ENCODE data around the gene GNAL. TPM values are rescaled to one million over a fixed set of nuclear protein-coding genes. Genes with fewer than 3 reads are reported as not detected.
"Not testable (repeated sequence)": the region's sequence is repeated elsewhere in the genome, so short reads cannot be mapped to it uniquely, and the experiment has no call there.

Gene GNAL
- total RNA-seq: 12.0 to 12.6 TPM (median 12.1 TPM) in 3 replicates

DNA sequence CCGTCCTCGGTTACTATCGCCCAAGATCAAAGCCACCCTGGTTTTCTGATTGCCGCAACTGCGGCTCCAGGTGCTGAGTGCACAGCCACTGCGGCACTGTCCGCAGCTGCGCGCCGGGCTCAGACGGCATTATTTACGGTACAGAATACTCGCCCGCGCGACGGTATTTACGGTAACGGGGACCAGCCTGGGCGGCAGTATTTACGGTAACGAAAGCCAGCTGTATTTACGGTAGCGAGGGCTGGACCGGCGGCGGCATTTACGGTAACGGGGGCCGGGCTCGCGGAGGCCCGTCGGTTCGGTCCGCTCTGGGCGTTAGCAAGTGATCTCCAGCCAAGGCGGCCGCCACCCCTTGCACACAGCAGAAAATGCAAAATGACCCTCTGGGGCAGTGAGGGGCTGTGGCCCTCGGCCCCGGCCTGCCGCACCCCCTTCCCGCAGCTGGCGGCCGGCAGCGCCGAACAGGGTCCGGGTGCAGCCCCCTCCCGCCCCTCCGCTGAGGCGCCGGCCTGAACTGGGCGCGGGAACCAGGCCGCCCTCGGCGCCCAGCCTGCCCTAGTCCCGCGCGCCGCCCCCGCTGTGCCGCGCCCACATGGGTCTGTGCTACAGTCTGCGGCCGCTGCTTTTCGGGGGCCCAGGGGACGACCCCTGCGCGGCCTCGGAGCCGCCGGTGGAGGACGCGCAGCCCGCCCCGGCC, at the start of gene GNAL:
Gene GNAL (plus strand): TSS at position 293 of the 697 bp plus-strand sequence. CDS start 300 bp downstream, at position 593.
- no peaks in the 10 kb centered on the region for H3K36me3 Mint-ChIP-seq
- peaks cover 9% of the 10 kb centered on the region for H3K9me3 Mint-ChIP-seq
- peaks cover 19% of the 10 kb centered on the region for H3K27me3 Mint-ChIP-seq (ENCODE audit: low read depth)
- TF ChIP-seq, protein P1, sequence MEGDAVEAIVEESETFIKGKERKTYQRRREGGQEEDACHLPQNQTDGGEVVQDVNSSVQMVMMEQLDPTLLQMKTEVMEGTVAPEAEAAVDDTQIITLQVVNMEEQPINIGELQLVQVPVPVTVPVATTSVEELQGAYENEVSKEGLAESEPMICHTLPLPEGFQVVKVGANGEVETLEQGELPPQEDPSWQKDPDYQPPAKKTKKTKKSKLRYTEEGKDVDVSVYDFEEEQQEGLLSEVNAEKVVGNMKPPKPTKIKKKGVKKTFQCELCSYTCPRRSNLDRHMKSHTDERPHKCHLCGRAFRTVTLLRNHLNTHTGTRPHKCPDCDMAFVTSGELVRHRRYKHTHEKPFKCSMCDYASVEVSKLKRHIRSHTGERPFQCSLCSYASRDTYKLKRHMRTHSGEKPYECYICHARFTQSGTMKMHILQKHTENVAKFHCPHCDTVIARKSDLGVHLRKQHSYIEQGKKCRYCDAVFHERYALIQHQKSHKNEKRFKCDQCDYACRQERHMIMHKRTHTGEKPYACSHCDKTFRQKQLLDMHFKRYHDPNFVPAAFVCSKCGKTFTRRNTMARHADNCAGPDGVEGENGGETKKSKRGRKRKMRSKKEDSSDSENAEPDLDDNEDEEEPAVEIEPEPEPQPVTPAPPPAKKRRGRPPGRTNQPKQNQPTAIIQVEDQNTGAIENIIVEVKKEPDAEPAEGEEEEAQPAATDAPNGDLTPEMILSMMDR (IDR thresholded peaks at IDR 0.05; ENCODE audit: unreplicated experiment): no peak
- peaks cover 5% of the 10 kb centered on the region for H3K4me1 Mint-ChIP-seq
- peak; percentile 64 to 81 for DNase-seq (ENCODE audit: low spot score in 2 of 2, unreplicated experiment in 2 of 2)
- H3K27ac Mint-ChIP-seq: no peak within 1 kb of the TSS
- peak within 1 kb of the TSS; percentile 74 for H3K4me3 Mint-ChIP-seq

DNA sequence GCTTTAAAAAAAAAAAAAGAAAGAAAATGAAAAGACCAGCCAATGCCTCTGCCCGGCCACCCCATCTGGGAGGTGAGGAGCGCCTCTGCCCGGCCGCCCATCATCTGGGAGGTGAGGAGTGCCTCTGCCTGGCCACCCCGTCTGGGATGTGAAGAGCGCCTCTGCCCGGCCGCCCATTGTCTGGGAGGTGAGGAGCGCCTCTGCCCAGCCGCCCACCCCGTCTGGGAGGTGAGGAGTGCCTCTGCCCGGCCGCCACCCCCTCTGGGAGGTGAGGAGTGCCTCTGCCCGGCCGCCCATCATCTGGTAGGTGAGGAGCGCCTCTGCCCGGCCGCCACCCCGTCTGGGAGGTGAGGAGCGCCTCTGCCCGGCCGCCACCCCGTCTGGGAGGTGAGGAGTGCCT, 41.8 kb upstream of the GNAL start:
- DNase-seq (ENCODE audit: low spot score in 2 of 2, unreplicated experiment in 2 of 2); H3K4me1 Mint-ChIP-seq; H3K36me3 Mint-ChIP-seq; H3K27me3 Mint-ChIP-seq (ENCODE audit: low read depth); H3K4me3 Mint-ChIP-seq; H3K27ac Mint-ChIP-seq: not testable (repeated sequence)
- peaks cover 16% of the 10 kb centered on the region for H3K9me3 Mint-ChIP-seq

- H3K27me3 Mint-ChIP-seq (ENCODE audit: low read depth); H3K27ac Mint-ChIP-seq; H3K36me3 Mint-ChIP-seq; DNase-seq (ENCODE audit: low spot score in 2 of 2, unreplicated experiment in 2 of 2); H3K4me1 Mint-ChIP-seq; H3K4me3 Mint-ChIP-seq: not testable (repeated sequence)
- H3K9me3 Mint-ChIP-seq: peaks cover 16% of the 10 kb centered on the region
Observed at GRCh38 chr18:11647804-11648203, 41.3 kb upstream of the GNAL start.

- Mint-ChIP-seq H3K27ac (no peak overlapping the region), H3K4me3 (no peak overlapping the region), H3K4me1 (no peaks in the 10 kb centered on the region), H3K36me3 (peaks cover 2% of the 10 kb centered on the region), H3K27me3 (ENCODE audit: low read depth) (peaks cover 14% of the 10 kb centered on the region), H3K9me3 (peaks cover 16% of the 10 kb centered on the region)
- TF ChIP-seq, protein P1 (IDR thresholded peaks at IDR 0.05; ENCODE audit: unreplicated experiment): no peak
- DNase-seq (ENCODE audit: low spot score in 2 of 2, unreplicated experiment in 2 of 2): no peak
Observed at GRCh38 chr18:11649839-11650238, 39.2 kb upstream of the GNAL start.

DNA sequence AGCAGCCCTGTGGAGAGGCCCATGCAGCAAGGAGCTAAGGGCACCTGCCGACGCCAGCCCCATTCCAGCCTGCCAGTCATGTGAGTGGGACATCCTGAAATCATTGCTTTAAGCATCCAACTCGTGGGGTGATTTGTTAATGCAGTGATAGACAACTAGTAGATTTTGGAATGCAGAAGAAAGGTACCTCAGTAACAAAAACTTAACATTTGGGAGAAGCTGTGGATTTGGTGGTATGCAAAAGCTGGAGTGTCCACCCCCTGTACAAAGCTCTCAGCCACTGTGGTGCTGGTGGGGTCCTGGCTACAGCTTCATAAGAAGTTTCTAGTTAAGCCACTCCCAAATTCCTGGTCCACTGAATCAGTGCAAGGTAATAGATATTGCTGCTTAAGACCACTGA, 37.2 kb upstream of the GNAL start:
- H3K4me1 Mint-ChIP-seq: peaks cover 12% of the 10 kb centered on the region
- no peak overlapping the region for H3K4me3 Mint-ChIP-seq
- DNase-seq (ENCODE audit: low spot score in 2 of 2, unreplicated experiment in 2 of 2): no peak

GRCh38 chr18:11653521-11653920, 35.5 kb upstream of the GNAL start:
- TF ChIP-seq, protein P1 (IDR thresholded peaks at IDR 0.05; ENCODE audit: unreplicated experiment): no peak
- Mint-ChIP-seq H3K27ac (no peak overlapping the region), H3K4me1 (peaks cover 12% of the 10 kb centered on the region), H3K27me3 (ENCODE audit: low read depth) (peaks cover 25% of the 10 kb centered on the region), H3K36me3 (no peaks in the 10 kb centered on the region), H3K9me3 (peaks cover 12% of the 10 kb centered on the region), H3K4me3 (no peak overlapping the region)
- DNase-seq (ENCODE audit: low spot score in 2 of 2, unreplicated experiment in 2 of 2): no peak

More for the DNA sequence above, 37.2 kb upstream of the GNAL start:
- TF ChIP-seq, protein P1 (IDR thresholded peaks at IDR 0.05; ENCODE audit: unreplicated experiment): no peak
- Mint-ChIP-seq H3K27me3 (ENCODE audit: low read depth) (peaks cover 18% of the 10 kb centered on the region), H3K9me3 (peaks cover 16% of the 10 kb centered on the region), H3K36me3 (peaks cover 2% of the 10 kb centered on the region), H3K27ac (no peak overlapping the region)

Measured in mesothelial cell of epicardium (in vitro differentiated cells).